ENCODE data around the gene CACHD1. TPM values are rescaled to one million over a fixed set of nuclear protein-coding genes. Genes with fewer than 3 reads are reported as not detected.

CACHD1 gene
- total and polyA plus RNA-seq, 2 of the 4 experiments (the other 2 are of a cell fraction): 2.9 to 5.9 TPM

DNA sequence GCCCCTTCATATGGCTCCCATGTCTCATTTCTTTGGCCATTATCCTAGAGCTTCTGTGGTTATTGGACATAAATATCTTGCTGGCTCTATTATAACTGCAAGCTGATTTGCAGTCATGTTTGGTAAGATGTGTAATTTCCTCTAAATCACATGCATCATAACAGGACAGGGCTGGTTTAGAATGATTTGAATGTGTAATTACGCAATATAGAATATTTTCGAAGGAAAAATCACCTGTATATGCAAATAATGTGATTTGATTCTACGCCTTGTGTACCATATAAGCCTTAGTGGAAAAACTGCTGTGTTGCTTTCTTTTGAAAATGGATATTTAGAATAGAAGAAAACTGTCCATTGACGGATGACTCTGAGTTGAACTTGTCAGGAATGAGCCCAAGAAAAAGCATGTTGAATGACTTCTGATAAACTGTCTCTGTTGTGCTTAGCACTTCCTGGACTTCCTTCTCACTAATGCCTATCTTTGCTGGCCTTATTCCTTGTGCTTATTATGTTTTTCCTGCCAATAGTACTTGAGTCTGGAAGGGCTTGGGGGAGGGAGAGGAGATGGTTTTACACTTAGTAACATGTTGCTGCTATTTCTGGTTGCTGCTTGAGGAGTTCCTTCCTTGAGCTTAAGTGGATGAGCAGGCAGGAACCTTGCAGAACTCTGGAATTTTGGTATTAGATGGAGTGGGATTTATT is 6.5 kb downstream of the CACHD1 start:
- Histone ChIP-seq H3K36me3 (ENCODE audit: control insufficient read depth, insufficient read depth, low read length) (no peaks in the 10 kb centered on the region), H3K23ac (ENCODE audit: low read depth, low read length) (no peak overlapping the region), H3K9me1 (ENCODE audit: insufficient read depth, low read length) (0 out of 2 replicates have a peak, but pooled peaks cover 10% of the 10 kb centered on the region), H3K9ac (ENCODE audit: low read depth, low read length) (no peak overlapping the region), H3K4me1 (ENCODE audit: control insufficient read depth, insufficient read depth, low read length) (peaks cover 3% of the 10 kb centered on the region; the same call in 1 of the 2 replicates), H4K5ac (ENCODE audit: low read depth, low read length) (no peak overlapping the region), H4K20me1 (ENCODE audit: insufficient read depth, low read length) (no peaks in the 10 kb centered on the region), H2BK5ac (ENCODE audit: low read depth, low read length, poor library complexity, severe bottlenecking) (no peak overlapping the region), H3K79me1 (ENCODE audit: low read depth in 1 of 2, low read length in 2 of 2) (peaks cover 0 to 21% of the 10 kb centered on the region in 2 experiments), H3K4me2 (ENCODE audit: low read depth, low read length) (peak overlapping the region; percentile 12; the same call in 1 of the 2 replicates), H3K9me3 (ENCODE audit: control insufficient read depth, insufficient read depth, low read length) (no peaks in the 10 kb centered on the region), H3K14ac (replicated peaks; ENCODE audit: low read depth, low read length) (no peak overlapping the region), H3K18ac (ENCODE audit: low read depth, low read length) (no peak overlapping the region), H2AFZ (replicated peaks; ENCODE audit: low read length, poor library complexity) (no peak overlapping the region), H3K4me3 (ENCODE audit: insufficient read depth, low read depth, low read length) (no peak overlapping the region), H3K56ac (ENCODE audit: extremely low read depth, insufficient read depth, low read length) (no peak overlapping the region), H3K27ac (ENCODE audit: insufficient read depth, low read length) (no peak overlapping the region), H2BK15ac (ENCODE audit: low read depth, low read length) (no peak overlapping the region), H4K91ac (ENCODE audit: insufficient read depth, low read depth, low read length) (no peak overlapping the region), H2BK120ac (ENCODE audit: low read depth, low read length) (no peak overlapping the region), H3K4ac (ENCODE audit: low read depth, low read length) (no peak overlapping the region), H2AK9ac (replicated peaks; ENCODE audit: low read depth, low read length, poor library complexity) (no peak overlapping the region), H4K8ac (ENCODE audit: low read depth in 2 of 2, low read length in 2 of 2) (no peak overlapping the region), H2AK5ac (ENCODE audit: low read depth, low read length) (peak overlapping the region; percentile 6; the same call in 1 of the 2 replicates), H3K27me3 (ENCODE audit: control insufficient read depth, insufficient read depth, low read length) (no peaks in the 10 kb centered on the region), H2BK20ac (ENCODE audit: low read depth, low read length) (no peak overlapping the region)
- in situ Hi-C loops (cut with MboI; ENCODE audit: low sequenced_read_pairs) (no loop called here), intact Hi-C loops (cut with micrococcal nuclease) (loop anchor here (5.0 kb wide), 1 partner anchor 36 kb away; no protein-coding TSS in a partner anchor), dilution Hi-C loops (cut with HindIII; ENCODE audit: low sequenced_read_pairs, unreplicated experiment) (no loop called here)
- ATAC-seq (ENCODE audit: low read depth): peak; percentile 92
- TF ChIP-seq NFE2L2 (IDR thresholded peaks at IDR 0.05; ENCODE audit: low read depth, low read length) (no peak), RFX5 (IDR thresholded peaks at IDR 0.05; ENCODE audit: low read depth, low read length) (no peak), MXI1 (IDR thresholded peaks at IDR 0.05; ENCODE audit: borderline replicate concordance, low read depth, low read length) (no peak), CHD1 (IDR thresholded peaks at IDR 0.05; ENCODE audit: low read depth, low read length) (no peak), CEBPB (IDR thresholded peaks at IDR 0.05; ENCODE audit: low read depth, low read length) (peak; percentile 88)
- no TSS peak for BruUV-seq (replicated peaks)
- POLR2A ChIA-PET (ENCODE audit: unreplicated experiment): no interaction called here
- peak; percentile 87 for DNase-seq
- WGBS, 2 experiments (ENCODE audit: extremely low coverage in 2 of 2, insufficient read length in 1 of 2): no CpG with 5 or more reads among the region's 4 CpGs
- CTCF ChIA-PET: interaction anchor here (0.8 kb wide), 1 partner anchor 200 kb away, joined by 3 read pairs; no protein-coding TSS in a partner anchor
